MCF 10A (cell line): ENCODE data around the gene KITLG. TPM values are rescaled to one million over a fixed set of nuclear protein-coding genes. Genes with fewer than 3 reads are reported as not detected.

Experiments
- BruUV-seq: library from RNA; stranded (reverse); fragments of 400-500 nt; replicated peaks from 2 replicates; lab custom pipeline; 2021; lab: Mats Ljungman, UMichigan
- CTCF ChIA-PET: fragments of 300-600 bp; sonication (Branson Sonifier 250); formaldehyde crosslinking; extraction: SDS; loops from one replicate; lab custom pipeline; 2021; ENCODE audit warnings: antibody characterized with exemption, inconsistent platforms; lab: Yijun Ruan, JAX
- POLR2A ChIA-PET: fragments of 300-600, 350-650 bp; sonication (Branson Sonifier 250); formaldehyde crosslinking; extraction: SDS; loops from one replicate; lab custom pipeline; 2020; ENCODE audit warnings: antibody characterized with exemption, inconsistent platforms; lab: Yijun Ruan, JAX
- DNase-seq: peaks from one replicate; pipeline ENCODE4 v3.0.0-alpha.2; 2018; ENCODE audit not compliant: unreplicated experiment
- H3K27ac Mint-ChIP-seq: one replicate; pipeline ENCODE4 v1.8.0; 2022; ENCODE audit warnings: mild to moderate bottlenecking, low read depth, mixed read lengths; ENCODE audit not compliant: unreplicated experiment
- H3K27me3 Mint-ChIP-seq: one replicate; pipeline ENCODE4 v1.8.0; 2022; ENCODE audit warnings: mixed read lengths; ENCODE audit not compliant: insufficient read depth, unreplicated experiment
- H3K36me3 Mint-ChIP-seq: one replicate; pipeline ENCODE4 v1.8.0; 2022; ENCODE audit warnings: mild to moderate bottlenecking, moderate library complexity, mixed read lengths; ENCODE audit not compliant: insufficient read depth, unreplicated experiment
- H3K4me1 Mint-ChIP-seq: one replicate; pipeline ENCODE4 v1.8.0; 2022; ENCODE audit warnings: mixed read lengths; ENCODE audit not compliant: insufficient read depth, unreplicated experiment
- H3K4me3 Mint-ChIP-seq: one replicate; pipeline ENCODE4 v1.8.0; 2022; ENCODE audit warnings: mild to moderate bottlenecking, moderate library complexity, mixed read lengths; ENCODE audit not compliant: unreplicated experiment
- H3K9me3 Mint-ChIP-seq: one replicate; pipeline ENCODE4 v1.8.0; 2022; ENCODE audit warnings: mixed read lengths; ENCODE audit not compliant: unreplicated experiment
- CTCF ChIP-seq: fragments of 200-600 bp; IDR thresholded peaks from one replicate; pipeline ENCODE4 v1.8.0; 2022; ENCODE audit warnings: antibody characterized with exemption, mild to moderate bottlenecking; ENCODE audit not compliant: unreplicated experiment
- intact Hi-C: fragments of 100-400 bp; cut with micrococcal nuclease; formaldehyde crosslinking; loops from 2 replicates; pipeline ENCODE4 v1.14.1; 2022
- total RNA-seq: library from RNA; stranded (reverse); gene quantifications from 2 replicates; pipeline ENCODE4 v1.2.3, GENCODE V29; 2022

Gene KITLG
- total RNA-seq, 1 experiment from 2014 or later, result 4.8 TPM

GRCh38 chr12:88448337-88448915, 131.8 kb downstream of the KITLG start:
- no peak for TF ChIP-seq CTCF
- Mint-ChIP-seq H3K36me3 (no peaks in the 10 kb centered on the region), H3K4me3 (no peak overlapping the region), H3K27ac (no peak overlapping the region), H3K9me3 (no peaks in the 10 kb centered on the region), H3K4me1 (peaks cover 5% of the 10 kb centered on the region), H3K27me3 (no peaks in the 10 kb centered on the region)
- no TSS peak for BruUV-seq
- ChIA-PET POLR2A (interaction anchor here (0.8 kb wide), 1 partner anchor 21 kb away, joined by 3 read pairs; no protein-coding TSS in a partner anchor), CTCF (interaction anchor here (0.7 to 1.0 kb wide), 2 partner anchors 8 kb away, joined by 3 read pairs; no protein-coding TSS in a partner anchor)
- intact Hi-C loops, result no loop called here
- DNase-seq, result no peak

DNA sequence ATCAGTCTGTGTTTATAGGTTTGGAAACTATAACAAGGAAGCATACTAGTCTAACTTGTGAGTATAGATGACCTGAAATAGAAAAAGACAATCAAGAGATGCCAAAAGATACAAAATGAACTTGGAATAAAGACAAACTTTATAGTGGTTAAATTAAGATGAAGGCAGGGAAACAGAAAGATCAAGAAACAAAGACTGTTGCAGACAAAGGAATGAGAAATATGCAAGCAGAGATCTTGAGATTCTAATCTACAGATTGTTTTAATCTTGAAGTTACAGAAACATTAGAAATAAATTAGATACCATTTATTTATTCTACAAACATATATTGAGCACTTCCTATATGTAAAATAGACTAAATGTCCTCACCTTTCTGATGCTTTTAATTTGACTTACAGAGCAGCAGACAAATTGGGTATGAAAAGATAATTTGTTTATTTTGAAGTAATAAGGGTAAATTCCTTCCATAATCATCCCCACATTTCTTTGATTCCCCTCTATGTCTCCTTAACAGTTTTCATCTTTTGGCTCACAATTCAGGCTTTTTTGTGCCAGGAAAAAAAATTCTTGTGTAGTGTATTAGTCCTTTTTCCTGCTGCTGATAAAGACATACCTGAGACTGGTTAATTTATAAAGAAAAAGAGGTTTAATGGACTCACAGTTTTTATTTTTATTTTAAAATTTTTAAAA, 134.4 kb downstream of the KITLG start:
- Mint-ChIP-seq H3K27me3 (no peaks in the 10 kb centered on the region), H3K27ac (no peak overlapping the region), H3K4me1 (peaks cover 5% of the 10 kb centered on the region), H3K9me3 (no peaks in the 10 kb centered on the region), H3K4me3 (no peak overlapping the region), H3K36me3 (no peaks in the 10 kb centered on the region)
- intact Hi-C loops, result loop anchor here (2.0 kb wide), 1 partner anchor 79 kb away; no protein-coding TSS in a partner anchor
- TF ChIP-seq CTCF, result no peak
- no peak for DNase-seq
- BruUV-seq, result no TSS peak
- ChIA-PET POLR2A (interaction anchor here (1.6 kb wide), 1 partner anchor 15 kb away, joined by 9 read pairs; no protein-coding TSS in a partner anchor), CTCF (no interaction called here)

DNA sequence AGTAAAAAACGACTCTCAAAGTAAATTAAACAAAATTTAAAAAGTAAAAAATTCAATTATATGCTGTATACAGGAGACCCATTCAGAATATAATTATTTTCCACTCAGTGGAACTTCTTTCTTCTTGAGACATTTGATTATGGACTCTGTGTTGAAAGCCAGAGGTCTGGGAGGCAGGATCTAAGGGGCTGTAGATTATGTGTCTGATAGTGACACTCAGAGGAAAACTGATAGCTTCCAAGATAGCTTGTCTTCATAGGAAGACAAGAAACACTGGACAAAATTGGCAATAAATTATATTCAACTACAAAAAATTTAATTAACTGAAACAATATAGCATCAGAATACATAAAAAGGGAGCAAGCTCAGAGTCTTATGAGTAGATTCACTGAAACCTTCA, 135.8 kb downstream of the KITLG start:
- intact Hi-C loops, result no loop called here
- TF ChIP-seq CTCF, result no peak
- Mint-ChIP-seq H3K36me3 (no peaks in the 10 kb centered on the region), H3K4me3 (no peak overlapping the region), H3K4me1 (peaks cover 5% of the 10 kb centered on the region), H3K27me3 (no peaks in the 10 kb centered on the region), H3K9me3 (no peaks in the 10 kb centered on the region), H3K27ac (no peak overlapping the region)
- ChIA-PET POLR2A (no interaction called here), CTCF (no interaction called here)
- no TSS peak for BruUV-seq
- no peak for DNase-seq
